Mesenchymal stem cell (in vitro differentiated cells and primary cell): ENCODE results near the gene POLR3K.
A peak's percentile ranks its signal among the peaks of the same experiment; 100 is the strongest.

Experiments
- DNase-seq: peaks from one replicate; pipeline ENCODE4 v3.0.0-alpha.2; 2013
- H2AFZ ChIP-seq: one replicate; pipeline ENCODE4 v1.6.1; 2013; ENCODE audit warnings: low read depth, mild to moderate bottlenecking, control low read depth, inconsistent platforms, low read length, moderate library complexity
- H2AK5ac ChIP-seq: 2 replicates; pipeline ENCODE4 v1.6.1; 2013; ENCODE audit warnings: low read length, moderate library complexity, mild to moderate bottlenecking, inconsistent platforms; ENCODE audit not compliant: severe bottlenecking
- H2BK120ac ChIP-seq: one replicate; pipeline ENCODE4 v1.6.1; 2013; ENCODE audit warnings: low read depth, mild to moderate bottlenecking, inconsistent platforms, low read length, moderate library complexity
- H2BK12ac ChIP-seq, 2 experiments: one replicate each; pipeline ENCODE4 v1.6.1; 2013; ENCODE audit warnings: inconsistent platforms in 2 of 2, low read length in 2 of 2, mild to moderate bottlenecking in 2 of 2, moderate library complexity in 2 of 2, control low read depth in 1 of 2
- H2BK15ac ChIP-seq: one replicate; pipeline ENCODE4 v1.6.1; 2013; ENCODE audit warnings: mild to moderate bottlenecking, low read depth, inconsistent platforms; ENCODE audit not compliant: poor library complexity, severe bottlenecking
- H2BK5ac ChIP-seq: 2 replicates; pipeline ENCODE4 v1.6.1; 2013; ENCODE audit warnings: low read depth, mild to moderate bottlenecking, low read length, control low read depth, inconsistent platforms; ENCODE audit not compliant: poor library complexity, severe bottlenecking
- H3K14ac ChIP-seq, 2 experiments: one replicate each; pipeline ENCODE4 v1.6.1; 2013; ENCODE audit warnings: inconsistent platforms in 2 of 2, low read length in 2 of 2, control low read depth in 1 of 2, mild to moderate bottlenecking in 1 of 2, moderate library complexity in 1 of 2
- H3K18ac ChIP-seq, 2 experiments: one replicate each; pipeline ENCODE4 v1.6.1; 2013; ENCODE audit warnings: inconsistent platforms in 2 of 2, low read length in 2 of 2, control low read depth in 1 of 2, low read depth in 1 of 2, mild to moderate bottlenecking in 1 of 2
- H3K23ac ChIP-seq, 2 experiments: one replicate each; pipeline ENCODE4 v1.6.1; 2013; ENCODE audit warnings: inconsistent platforms in 2 of 2, low read length in 2 of 2, mild to moderate bottlenecking in 2 of 2, moderate library complexity in 2 of 2, control low read depth in 1 of 2
- H3K27ac ChIP-seq: 2 replicates; pipeline ENCODE4 v1.5.1; 2013; ENCODE audit warnings: mild to moderate bottlenecking, moderate library complexity, low read length, control low read depth, inconsistent platforms; ENCODE audit not compliant: poor library complexity, severe bottlenecking
- H3K27me3 ChIP-seq, 2 experiments: 2 replicates each; pipeline versions ENCODE4 v1.6.1 to v1.7.0; 2013; ENCODE audit warnings: low read length in 2 of 2, mild to moderate bottlenecking in 2 of 2, moderate library complexity in 2 of 2, control low read depth in 1 of 2, inconsistent platforms in 1 of 2; ENCODE audit not compliant: control insufficient read depth in 1 of 2, insufficient read depth in 1 of 2
- H3K36me3 ChIP-seq, 2 experiments: 2 replicates each; pipeline versions ENCODE4 v1.6.1 to v1.7.0; 2013; ENCODE audit warnings: low read length in 2 of 2, control low read depth in 1 of 2, inconsistent platforms in 1 of 2, low read depth in 1 of 2, mild to moderate bottlenecking in 1 of 2; ENCODE audit not compliant: insufficient read depth in 2 of 2, control insufficient read depth in 1 of 2
- H3K4ac ChIP-seq, 2 experiments: one replicate each; pipeline ENCODE4 v1.6.1; 2013; ENCODE audit warnings: inconsistent platforms in 2 of 2, low read length in 2 of 2, mild to moderate bottlenecking in 2 of 2, moderate library complexity in 2 of 2, control low read depth in 1 of 2, low read depth in 1 of 2
- H3K4me1 ChIP-seq: 2 replicates; pipeline ENCODE4 v1.6.1; 2013; ENCODE audit warnings: low read depth, low read length, control low read depth; ENCODE audit not compliant: control insufficient read depth, insufficient read depth
- H3K4me2 ChIP-seq: 2 replicates; pipeline ENCODE4 v1.6.1; 2013; ENCODE audit warnings: low read length, mild to moderate bottlenecking, inconsistent platforms; ENCODE audit not compliant: poor library complexity, severe bottlenecking
- H3K4me3 ChIP-seq, 2 experiments: 2 replicates each; pipeline versions ENCODE4 v1.5.1 to v1.7.0; 2013; ENCODE audit warnings: low read length in 2 of 2, mild to moderate bottlenecking in 2 of 2, control low read depth in 1 of 2, low read depth in 1 of 2; ENCODE audit not compliant: insufficient read depth in 1 of 2
- H3K79me1 ChIP-seq: replicated peaks from 2 replicates; pipeline ENCODE4 v1.6.1; 2013; ENCODE audit warnings: mild to moderate bottlenecking, control low read depth, low read length, inconsistent platforms; ENCODE audit not compliant: poor library complexity, severe bottlenecking
- H3K9ac ChIP-seq: 2 replicates; pipeline ENCODE4 v1.7.0; 2013; ENCODE audit warnings: mild to moderate bottlenecking, low read length, moderate library complexity
- H3K9me3 ChIP-seq: 2 replicates; pipeline ENCODE4 v1.7.0; 2013; ENCODE audit warnings: mild to moderate bottlenecking, low read length; ENCODE audit not compliant: control insufficient read depth
- H4K8ac ChIP-seq: one replicate; pipeline ENCODE4 v1.6.1; 2013; ENCODE audit warnings: inconsistent platforms, mild to moderate bottlenecking, low read length, moderate library complexity
- H4K91ac ChIP-seq: one replicate; pipeline ENCODE4 v1.6.1; 2013; ENCODE audit warnings: mild to moderate bottlenecking, low read length, inconsistent platforms
- WGBS: methylation state at CpG from one replicate; pipeline ENCODE4 v1.1.7; 2013; ENCODE audit warnings: mixed read lengths; 5-methylcytosine and 5-hydroxymethylcytosine counted together

Gene POLR3K

DNA sequence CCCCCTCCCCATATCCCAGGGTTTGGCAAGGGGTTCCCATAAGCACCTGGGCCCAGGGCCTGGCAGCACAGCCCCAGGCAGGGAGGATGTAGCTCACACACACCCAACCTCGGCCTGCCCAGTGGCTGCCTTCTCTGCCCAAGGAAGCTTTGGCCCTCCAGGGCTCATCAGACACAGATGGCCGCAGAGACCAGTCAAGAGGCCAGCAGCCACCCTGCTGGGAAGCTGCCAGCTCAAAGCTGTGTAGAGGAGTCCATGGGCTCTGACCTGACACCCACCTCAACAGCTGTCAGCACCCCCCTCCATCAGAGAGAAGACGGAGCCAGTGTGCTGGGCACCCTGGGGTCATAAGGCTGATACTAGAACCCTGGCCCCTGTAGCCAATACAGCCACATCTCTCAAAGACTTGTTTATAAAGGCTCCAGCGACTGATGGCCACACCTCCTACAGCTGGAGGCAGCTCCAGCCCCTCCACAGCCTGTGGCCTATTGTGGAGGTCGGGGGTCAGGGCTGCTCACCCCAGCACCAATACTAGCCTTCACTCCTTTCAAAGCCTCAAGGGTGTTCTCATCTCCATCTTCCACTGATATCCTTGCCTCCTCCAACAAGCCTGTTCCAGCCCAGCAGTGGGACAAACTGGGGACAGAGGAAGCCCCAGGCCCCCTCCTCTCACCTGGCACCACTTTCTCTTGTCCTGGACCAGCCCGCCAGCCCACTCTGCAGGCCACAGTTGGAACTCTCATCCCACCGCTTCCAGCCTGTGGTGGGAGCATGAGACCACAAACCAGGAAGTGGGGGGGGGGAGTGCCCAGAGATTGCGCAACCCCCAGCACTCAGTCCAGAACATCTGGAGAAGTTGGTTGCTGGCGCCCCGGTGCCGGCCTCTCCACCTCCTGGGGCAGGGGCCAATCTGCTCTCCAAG lies 22.4 kb upstream of the POLR3K start:
- H4K91ac ChIP-seq: peak overlapping the region; percentile 85
- no peak overlapping the region for H3K23ac ChIP-seq
- H2BK120ac ChIP-seq: peak overlapping the region; percentile 100
- H2BK15ac ChIP-seq: peak overlapping the region; percentile 94
- DNase-seq: peak; percentile 94
- peak overlapping the region; percentile 95 for H2AK5ac ChIP-seq
- H3K79me1 ChIP-seq: peaks cover 7% of the 10 kb centered on the region
- H3K14ac ChIP-seq: peak overlapping the region in 1 of 2 experiments; percentile 53
- H3K9ac ChIP-seq: peak overlapping the region; percentile 92
- peak overlapping the region; percentile 71 to 98 for H2BK12ac ChIP-seq
- H3K18ac ChIP-seq: peak overlapping the region; percentile 65 to 94
- peak overlapping the region; percentile 62 for H2BK5ac ChIP-seq
- H3K9me3 ChIP-seq: no peaks in the 10 kb centered on the region
- H3K27ac ChIP-seq: peak overlapping the region; percentile 90
- 10% methylated on average over 10 of the region's 11 CpGs for WGBS
- no peak overlapping the region for H2AFZ ChIP-seq
- H3K36me3 ChIP-seq: peaks cover 17 to 20% of the 10 kb centered on the region in 2 experiments
- H3K4me2 ChIP-seq: peak overlapping the region; percentile 5
- H3K4ac ChIP-seq: peak overlapping the region; percentile 89 to 96
- H3K4me1 ChIP-seq: peaks cover 75% of the 10 kb centered on the region
- H3K4me3 ChIP-seq: peak overlapping the region in 1 of 2 experiments; percentile 88
- H3K27me3 ChIP-seq: no peaks in the 10 kb centered on the region
- H4K8ac ChIP-seq: peak overlapping the region; percentile 88

DNA sequence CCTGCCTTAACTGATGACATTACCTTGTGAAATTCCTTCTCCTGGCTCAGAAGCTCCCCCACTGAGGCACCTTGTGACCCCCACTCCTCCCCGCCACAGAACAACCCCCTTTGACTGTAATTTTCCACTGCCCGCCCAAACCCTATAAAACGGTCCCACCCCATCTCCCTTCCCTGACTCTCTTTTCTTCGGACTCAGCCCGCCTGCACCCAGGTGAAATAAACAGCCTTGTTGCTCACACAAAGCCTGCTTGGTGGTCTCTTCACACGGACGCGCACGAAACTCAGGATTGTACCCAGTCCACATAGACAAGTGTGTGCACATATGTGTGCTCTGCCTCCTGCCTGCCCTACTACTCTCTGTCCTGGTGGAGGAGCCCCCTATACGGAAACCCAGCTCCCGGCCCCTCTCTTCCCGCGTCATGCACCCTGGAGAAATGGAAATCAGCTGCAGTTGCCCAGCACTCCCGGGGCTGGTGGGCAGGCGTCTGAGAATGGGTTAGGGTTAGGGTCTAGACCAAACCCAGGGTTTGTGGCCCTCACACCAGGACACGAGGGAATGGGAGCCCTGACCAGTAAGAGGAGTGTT lies 21.4 kb upstream of the POLR3K start:
- 77% methylated on average over 16 of the region's 16 CpGs for WGBS
- Histone ChIP-seq H3K27me3 (no peaks in the 10 kb centered on the region), H2BK12ac (peak overlapping the region; percentile 71 to 98), H3K9ac (peak overlapping the region; percentile 92), H3K18ac (peak overlapping the region; percentile 65 to 94), H3K4me2 (no peak overlapping the region), H3K36me3 (peaks cover 10 to 15% of the 10 kb centered on the region in 2 experiments), H2BK120ac (peak overlapping the region; percentile 78), H3K27ac (peak overlapping the region; percentile 90), H3K9me3 (no peaks in the 10 kb centered on the region), H4K8ac (peak overlapping the region; percentile 88), H3K23ac (peak overlapping the region in 1 of 2 experiments; percentile 20), H3K4ac (peak overlapping the region; percentile 89 to 96), H2AK5ac (peak overlapping the region; percentile 95), H2AFZ (no peak overlapping the region), H3K4me3 (no peak overlapping the region), H3K14ac (no peak overlapping the region), H4K91ac (peak overlapping the region; percentile 85), H3K4me1 (peaks cover 80% of the 10 kb centered on the region), H2BK15ac (peak overlapping the region; percentile 94), H3K79me1 (peaks cover 3% of the 10 kb centered on the region), H2BK5ac (peak overlapping the region; percentile 62)
- DNase-seq: peak; percentile 30

DNA sequence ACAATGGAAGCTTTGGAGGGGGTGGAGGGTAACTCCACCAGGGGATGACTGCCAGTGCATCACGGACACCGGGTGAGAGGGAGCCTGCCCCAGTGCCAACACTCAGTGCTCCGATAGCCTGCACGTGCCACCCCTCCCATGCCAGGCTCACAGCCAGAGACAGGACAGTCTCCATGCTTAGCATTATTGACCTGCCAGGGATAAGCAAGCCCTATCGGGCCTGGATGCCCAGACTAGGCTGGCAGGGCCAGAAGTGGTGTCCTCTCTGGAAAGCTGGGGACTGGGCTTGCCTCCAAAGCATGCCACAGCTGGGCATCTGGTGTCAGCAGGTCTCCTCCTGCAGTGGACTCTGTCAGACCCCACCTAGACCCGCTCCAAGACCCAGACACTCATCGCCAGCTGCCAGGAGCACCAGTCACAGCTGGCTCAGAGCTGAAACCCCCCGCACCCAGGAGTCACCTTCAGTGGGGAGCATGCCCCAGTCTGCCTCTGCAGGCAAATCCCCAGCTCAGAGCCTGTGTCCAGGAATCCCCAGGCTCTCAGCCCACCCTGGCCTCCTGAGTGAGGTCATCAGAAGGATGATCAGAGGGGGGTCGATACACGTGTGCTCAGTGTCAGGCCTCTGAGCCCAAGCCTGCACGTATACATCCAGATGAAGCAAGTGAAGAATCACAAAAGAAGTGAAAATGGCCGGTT lies 20.8 kb upstream of the POLR3K start:
- peak overlapping the region; percentile 43 for H4K8ac ChIP-seq
- H3K79me1 ChIP-seq: peaks cover 2% of the 10 kb centered on the region
- H3K27me3 ChIP-seq: no peaks in the 10 kb centered on the region
- H2BK120ac ChIP-seq: peak overlapping the region; percentile 21
- H3K4me3 ChIP-seq: no peak overlapping the region
- H3K36me3 ChIP-seq: peaks cover 3 to 11% of the 10 kb centered on the region in 2 experiments
- H3K9ac ChIP-seq: no peak overlapping the region
- H4K91ac ChIP-seq: peak overlapping the region; percentile 90
- no peak overlapping the region for H3K23ac ChIP-seq
- H2BK5ac ChIP-seq: no peak overlapping the region
- H3K4me1 ChIP-seq: peaks cover 80% of the 10 kb centered on the region
- H2BK12ac ChIP-seq: peak overlapping the region; percentile 47 to 83
- H3K9me3 ChIP-seq: no peaks in the 10 kb centered on the region
- peak overlapping the region; percentile 55 to 68 for H3K4ac ChIP-seq
- 73% methylated on average over 11 of the region's 12 CpGs for WGBS
- peak overlapping the region; percentile 94 for H2BK15ac ChIP-seq
- peak overlapping the region in 1 of 2 experiments; percentile 78 for H3K14ac ChIP-seq
- no peak overlapping the region for H2AFZ ChIP-seq
- H3K4me2 ChIP-seq: peak overlapping the region; percentile 1
- peak overlapping the region; percentile 89 for H3K27ac ChIP-seq
- H2AK5ac ChIP-seq: peak overlapping the region; percentile 96
- peak overlapping the region; percentile 46 to 99 for H3K18ac ChIP-seq
- peak; percentile 29 for DNase-seq
